Measurements from ENCODE around the gene RAPGEF6.

DNA sequence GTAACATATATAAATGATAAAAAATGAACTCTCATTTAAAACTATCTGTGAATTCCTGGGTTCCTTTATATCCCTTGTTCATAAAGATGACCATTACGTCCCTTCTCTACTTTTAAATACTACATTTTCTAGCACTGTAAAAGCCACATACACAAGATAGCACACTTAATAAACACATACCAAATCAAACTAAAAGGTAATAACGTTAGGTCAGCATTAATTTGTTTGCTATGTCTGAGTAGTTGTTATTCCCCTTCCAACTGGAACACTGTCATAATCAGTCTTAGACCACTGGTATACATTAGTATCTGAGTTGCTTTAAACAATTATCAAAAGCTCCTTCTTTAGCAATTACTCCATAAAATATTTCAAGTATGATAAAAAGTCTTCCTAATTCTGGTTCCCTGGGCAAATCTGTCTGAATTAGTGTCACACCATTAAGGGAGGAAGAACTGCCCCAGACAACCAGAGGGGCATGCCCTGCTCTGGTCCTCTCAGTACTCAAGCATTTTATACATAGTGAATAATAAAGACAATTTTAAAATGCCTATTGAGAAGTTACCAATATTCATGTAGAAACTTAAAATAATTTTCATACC lies 98.1 kb downstream of the RAPGEF6 start:
- TF ChIP-seq POLR2A (IDR thresholded peaks at IDR 0.05) = no peak
- TF ChIP-seq, protein P1, sequence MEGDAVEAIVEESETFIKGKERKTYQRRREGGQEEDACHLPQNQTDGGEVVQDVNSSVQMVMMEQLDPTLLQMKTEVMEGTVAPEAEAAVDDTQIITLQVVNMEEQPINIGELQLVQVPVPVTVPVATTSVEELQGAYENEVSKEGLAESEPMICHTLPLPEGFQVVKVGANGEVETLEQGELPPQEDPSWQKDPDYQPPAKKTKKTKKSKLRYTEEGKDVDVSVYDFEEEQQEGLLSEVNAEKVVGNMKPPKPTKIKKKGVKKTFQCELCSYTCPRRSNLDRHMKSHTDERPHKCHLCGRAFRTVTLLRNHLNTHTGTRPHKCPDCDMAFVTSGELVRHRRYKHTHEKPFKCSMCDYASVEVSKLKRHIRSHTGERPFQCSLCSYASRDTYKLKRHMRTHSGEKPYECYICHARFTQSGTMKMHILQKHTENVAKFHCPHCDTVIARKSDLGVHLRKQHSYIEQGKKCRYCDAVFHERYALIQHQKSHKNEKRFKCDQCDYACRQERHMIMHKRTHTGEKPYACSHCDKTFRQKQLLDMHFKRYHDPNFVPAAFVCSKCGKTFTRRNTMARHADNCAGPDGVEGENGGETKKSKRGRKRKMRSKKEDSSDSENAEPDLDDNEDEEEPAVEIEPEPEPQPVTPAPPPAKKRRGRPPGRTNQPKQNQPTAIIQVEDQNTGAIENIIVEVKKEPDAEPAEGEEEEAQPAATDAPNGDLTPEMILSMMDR (IDR thresholded peaks at IDR 0.05) = no peak
